ENCODE data around the gene SDK1. TPM values are rescaled to one million over a fixed set of nuclear protein-coding genes. Genes with fewer than 3 reads are reported as not detected.

SDK1 gene
- 4.7 and 4.9 TPM in 2 replicates for total RNA-seq

GRCh38 chr7:3300651-3301448 lies at the start of gene SDK1:
TSS of gene SDK1 (plus strand) at chr7:3301252. CDS start at chr7:3301587, 335 bp downstream.

All from bronchus fibroblast of lung (primary cell).